Activated naive CD8-positive, alpha-beta T cell treated with anti-CD3 and anti-CD28 coated beads, Interleukin-2, amount 50 U/mL, for 16 hours (primary cell): ENCODE measurements around the gene SPATA2L.
"Not testable (repeated sequence)": the region's sequence is repeated elsewhere in the genome, so short reads cannot be mapped to it uniquely, and the experiment has no call there.

Experiments used
- DNase-seq: peaks from one replicate; pipeline ENCODE4 v3.0.0-alpha.2; 2020; ENCODE audit warnings: low read depth, low spot score

Gene SPATA2L

DNA sequence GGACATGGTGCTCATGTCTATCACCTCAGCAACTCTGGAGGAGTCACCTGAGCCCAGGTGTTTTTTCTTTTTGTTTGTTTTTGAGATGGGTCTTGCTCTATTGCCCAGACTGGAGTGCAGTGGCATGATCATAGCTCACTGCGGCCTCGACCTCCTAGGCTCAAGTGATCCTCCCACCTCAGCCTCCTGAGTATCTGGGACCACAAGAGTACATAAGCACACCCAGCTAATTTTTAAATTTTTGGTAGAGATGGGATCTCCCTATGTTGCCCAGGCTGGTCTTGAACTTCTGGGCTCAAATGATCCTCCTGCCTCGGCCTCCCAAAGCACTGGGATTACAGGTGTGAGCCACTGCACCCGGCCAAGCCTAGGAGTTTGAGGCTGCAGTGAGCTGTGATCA is 11.9 kb downstream of the SPATA2L start:
- not testable (repeated sequence) for DNase-seq

DNA sequence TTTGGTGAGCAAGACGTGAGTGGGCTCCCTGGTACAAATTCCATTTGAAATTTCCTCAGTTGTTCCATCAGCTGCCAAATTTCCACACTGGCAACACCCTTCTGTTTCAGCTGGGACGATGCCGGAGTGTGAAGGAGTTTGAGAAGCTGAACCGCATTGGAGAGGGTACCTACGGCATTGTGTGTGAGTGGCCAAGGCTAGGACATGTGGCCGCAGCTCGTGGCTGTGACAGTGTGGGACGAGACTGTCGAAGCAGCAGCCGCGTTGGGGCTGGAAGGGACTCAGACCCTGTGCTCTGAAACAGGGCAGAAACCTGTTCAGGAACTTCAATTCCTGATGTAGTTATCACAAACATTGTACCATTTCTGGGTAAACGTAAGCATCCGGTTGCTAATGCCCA is 12.4 kb downstream of the SPATA2L start:
- no peak for DNase-seq

DNA sequence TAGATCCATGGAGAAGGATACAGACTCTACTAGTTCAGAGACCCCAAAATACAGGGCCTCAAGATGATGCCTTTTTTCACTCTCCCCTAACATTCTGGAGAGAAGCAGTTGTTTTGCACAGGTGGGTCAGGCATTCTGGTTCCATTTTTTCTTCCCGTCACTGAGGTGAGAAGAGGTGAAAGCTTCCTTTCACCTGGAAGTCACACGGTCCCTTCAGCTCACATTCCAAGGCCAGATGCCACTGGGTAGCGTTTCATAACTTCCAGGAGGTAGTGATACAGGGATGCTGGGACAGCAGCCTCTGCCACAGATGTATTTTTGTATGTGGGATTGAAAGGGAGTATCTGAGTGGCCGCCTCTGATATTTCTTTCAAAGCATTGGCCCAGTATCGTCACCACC is 13.1 kb downstream of the SPATA2L start:
- no peak for DNase-seq

DNA sequence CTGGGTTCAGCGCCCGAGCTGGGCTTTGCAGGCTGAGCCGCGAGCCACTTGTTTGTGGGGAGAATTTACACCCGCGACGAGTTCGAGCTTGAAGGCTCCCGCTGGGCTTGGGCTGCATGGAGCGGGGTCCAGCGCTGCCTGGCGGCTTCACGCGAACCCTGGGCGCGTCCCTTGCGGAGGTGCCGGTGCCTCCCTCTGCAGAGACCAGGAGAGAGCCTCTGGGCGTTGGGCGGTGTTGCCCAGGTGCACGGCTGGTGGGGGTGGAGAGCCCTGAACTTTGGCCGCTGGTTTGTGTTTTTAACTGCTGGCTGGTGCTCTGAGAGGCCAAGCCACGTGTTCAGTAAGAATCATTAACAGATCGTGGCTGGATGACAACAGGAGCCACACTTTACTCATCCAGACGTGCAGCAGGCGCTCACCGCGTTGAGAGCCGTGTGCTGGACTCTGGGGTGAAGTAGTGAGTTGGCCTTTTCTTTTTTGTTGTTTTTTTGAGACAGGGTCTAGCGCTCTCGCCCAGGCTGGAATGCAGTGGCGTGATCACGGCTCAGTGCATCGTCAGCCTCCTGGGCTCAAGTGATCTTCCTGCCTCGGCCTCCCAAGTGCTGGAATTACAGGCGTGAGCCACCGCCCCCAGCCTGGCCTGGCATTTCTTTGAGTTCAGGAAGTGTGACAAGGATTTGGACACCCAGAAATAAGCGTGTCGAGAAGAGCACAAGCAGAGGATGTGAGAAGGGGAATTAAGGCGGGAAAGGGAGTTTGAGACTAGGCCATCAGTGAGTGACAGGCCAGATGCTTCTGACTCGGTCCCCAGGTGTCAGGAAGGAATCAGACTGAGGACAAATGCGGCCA is 14.2 kb downstream of the SPATA2L start:
- no peak for DNase-seq

DNA sequence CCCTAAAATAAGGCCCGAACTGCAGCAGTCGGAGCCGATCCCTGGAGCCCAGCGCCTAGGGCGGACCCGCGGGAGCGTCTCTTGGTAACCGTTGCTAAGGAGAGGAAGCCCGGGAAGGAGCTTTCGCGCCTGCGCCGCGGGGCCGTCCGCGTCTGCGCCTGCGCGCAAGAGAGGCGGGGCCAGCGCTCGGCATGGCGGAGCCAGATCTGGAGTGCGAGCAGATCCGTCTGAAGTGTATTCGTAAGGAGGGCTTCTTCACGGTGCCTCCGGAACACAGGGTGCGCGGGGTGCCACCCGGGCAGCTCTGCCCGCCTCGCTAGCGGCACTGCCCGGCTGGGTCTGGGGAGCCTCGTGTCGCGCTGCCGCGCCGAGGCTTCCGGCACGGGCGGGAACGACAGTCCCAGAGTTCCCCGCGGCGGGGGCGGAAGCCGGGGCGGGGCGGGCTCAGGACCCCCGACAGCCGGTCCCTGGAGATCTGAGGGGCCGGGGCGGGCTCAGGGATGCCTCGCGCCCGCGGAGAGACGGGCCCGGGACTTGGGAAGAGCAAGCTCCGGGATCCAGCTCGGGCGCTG is 14.9 kb downstream of the SPATA2L start, which contains the start of gene CDK10:
CDK10 (plus strand) TSS at position 170 of the 572 bp plus-strand sequence; CDS start at position 192, 22 bp downstream.
- peak; percentile 62 for DNase-seq

DNA sequence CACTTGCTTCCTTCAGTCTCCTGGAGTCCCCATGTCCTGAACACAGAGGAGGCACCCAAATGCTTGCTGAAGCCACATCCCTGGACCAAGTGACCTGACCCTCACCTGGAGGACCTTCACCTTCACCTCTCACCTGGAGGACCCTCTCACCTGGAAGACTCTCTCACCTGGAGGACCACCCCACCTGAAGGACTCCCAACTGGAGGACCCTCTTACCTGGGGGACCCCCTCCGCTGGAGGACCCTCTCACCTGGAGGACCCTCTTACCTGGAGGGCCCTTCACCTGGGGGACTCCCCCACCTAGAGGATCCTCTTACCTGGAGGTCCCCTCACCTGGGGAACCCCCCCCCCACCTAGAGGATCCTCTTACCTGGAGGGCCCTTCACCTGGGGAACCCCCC is 15.6 kb downstream of the SPATA2L start:
- no peak for DNase-seq

DNA sequence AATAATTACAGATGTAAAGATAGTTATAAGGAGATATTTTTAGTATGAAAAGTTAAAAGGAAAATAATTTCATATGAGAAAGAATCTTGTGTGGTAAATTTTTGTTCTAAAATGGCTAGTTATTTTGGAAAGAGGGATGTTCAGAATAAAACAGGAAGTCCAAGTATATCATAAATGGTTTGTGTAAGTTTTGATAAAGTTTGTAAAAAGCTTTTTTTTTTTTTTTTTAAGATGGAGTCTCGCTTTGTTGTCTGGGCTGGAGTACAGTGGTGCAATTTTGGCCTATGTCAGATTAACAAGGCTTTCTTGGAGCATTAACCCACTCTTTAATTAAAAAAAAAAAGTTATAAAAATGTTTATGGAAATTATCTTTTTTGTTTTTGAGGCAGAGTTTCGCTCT is 23.2 kb downstream of the SPATA2L start:
- DNase-seq: no peak

DNA sequence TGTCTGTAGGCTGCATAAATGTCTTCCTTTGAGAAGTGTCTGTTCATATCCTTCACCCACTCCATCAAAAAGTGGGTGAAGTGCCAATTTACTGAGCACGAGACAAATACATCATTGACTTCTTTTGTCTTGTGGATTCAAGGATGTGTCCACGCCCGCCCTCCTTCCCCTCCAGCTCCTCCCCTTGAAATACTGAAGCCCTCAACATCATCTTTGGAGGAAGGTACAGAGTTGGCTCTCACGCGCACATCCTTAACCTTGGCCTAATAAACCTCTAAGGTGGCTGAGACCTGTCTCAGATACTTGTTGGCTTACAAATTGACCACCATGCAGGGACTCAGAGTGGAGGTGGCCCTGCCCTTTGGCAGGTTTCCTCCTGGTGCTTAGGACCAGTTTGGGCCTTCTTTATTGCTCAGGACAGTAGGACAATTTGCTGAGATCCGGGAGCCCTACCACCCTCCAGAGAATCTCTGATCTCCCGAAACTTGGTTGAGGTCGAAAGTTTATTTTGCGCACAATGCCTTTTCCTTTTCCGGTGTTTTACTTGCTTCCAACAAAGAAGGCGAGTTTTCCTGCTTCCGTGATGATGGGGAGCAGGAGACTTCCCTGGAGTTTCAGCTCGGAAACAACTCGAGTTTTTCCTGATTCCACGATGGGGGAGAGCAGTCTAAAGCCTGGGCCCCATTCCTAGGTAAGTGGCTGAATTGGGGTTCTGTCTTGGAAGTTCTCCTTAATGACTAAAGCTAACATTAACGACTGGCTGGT is 29.1 kb downstream of the SPATA2L start:
- DNase-seq: no peak

DNA sequence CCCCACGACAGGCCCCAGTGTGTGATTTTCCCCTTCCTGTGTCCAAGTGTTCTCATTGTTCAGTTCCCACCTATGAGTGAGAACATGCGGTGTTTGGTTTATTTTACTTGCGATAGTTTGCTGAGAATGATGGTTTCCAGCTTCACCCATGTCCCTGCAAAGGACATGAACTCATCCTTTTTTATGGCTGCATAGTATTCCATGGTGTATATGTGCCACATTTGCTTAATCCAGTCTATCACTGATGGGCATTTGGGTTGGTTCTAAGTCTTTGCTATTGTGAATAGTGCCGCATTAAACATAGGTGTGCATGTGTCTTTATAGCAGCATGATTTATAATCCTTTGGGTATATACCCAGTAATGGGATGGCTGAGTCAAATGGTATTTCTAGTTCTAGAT is 29.9 kb downstream of the SPATA2L start:
- DNase-seq: not testable (repeated sequence)

DNA sequence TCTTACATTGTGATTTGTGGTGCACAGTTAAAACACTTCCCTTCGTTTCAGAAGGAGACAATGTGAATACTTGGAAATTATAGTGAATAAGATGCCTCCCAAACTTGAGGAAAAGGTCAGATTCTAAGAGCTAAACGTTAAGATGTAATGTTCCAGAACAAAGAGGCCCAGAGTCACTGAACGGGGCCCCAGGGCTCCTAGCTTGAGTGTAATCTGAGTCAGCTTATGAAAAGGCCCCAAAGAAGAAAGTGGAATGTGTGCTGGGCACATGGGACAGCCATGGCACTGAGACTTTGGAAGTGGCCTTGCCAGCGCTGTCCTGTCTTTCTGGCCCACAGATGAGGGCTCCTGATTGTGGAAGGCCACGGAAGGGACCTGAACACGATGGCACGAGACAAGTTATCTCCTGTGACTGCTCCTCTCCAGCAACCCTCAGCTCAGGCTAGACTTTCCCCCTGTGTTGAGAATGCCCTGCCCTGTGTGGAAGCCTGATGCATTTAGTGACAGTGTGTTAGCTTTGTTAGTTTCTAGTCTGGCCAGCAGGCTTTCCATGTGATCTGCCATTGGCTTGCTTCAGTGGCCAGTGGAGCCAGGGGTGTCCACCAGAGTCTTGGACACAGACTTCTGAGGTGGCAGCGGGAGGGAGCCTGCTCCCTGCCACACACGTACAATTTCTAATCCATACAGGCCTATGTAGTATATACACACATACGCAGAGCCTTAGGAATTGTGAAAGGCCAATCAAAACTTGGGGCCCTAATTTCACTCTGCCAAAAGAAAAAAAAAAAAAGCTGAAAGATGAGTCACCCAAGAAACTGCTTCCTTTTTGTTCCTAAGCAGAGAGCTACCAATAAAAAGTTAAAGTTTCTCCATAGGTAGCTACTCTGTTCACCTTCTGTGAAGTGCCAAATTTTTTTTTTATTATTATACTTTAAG is 30.7 kb downstream of the SPATA2L start:
- DNase-seq: no peak

DNA sequence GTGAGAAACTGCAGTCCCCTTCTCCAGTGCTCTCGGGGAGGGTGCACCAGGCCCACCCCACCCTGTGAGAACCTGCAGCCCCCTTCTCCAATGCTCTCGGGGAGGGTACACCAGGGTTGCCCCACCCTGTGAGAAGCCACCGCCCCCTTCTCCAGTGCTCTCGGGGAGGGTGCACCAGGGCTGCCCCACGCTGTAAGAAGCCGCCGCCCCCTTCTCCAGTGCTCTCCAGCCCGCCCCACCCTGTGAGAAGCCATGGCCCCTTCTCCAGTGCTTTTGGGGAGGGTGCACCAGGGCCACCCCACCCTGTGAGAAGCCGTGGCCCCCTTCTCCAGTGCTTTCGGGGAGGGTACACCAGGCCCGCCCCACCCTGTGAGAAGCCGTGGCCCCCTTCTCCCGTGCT is 31.8 kb downstream of the SPATA2L start:
- DNase-seq: no peak

DNA sequence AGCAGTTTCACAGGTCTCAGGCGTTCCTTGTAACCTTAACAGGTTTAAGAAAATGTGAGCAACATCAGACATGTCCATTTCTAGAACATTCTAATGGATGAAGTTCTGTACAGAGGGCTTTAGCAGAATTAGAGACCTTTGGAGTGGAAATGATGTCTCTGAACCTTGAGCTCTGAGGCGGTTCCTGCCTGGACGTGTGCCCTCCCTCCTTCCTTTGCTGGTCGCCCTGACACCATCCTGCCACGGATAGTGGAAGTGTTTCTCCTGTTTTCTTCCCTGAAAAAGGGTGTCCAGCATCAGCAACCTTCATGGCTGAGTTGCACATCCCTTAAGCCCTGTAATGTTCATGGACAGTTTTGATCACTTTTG is 32.7 kb downstream of the SPATA2L start:
- DNase-seq: no peak

DNA sequence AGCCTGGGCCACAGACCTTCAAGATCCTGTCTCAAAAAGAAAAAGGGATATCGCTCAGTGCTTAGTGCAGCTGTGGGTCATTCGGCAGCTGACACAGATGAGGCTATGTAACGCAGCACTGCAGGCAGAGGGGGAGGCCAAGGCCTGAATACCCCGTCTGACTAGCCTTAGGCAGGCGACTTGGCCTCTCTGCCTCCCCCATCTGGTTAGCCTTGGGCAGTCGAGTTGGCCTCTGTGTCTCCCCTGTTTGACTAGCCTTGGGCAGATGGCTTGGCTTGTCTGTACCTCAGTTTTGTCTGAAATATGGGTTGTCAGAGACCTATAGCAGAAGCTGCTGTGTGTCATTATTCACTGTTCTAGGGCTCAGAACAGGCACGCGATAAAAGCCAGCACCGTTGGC is 33.9 kb downstream of the SPATA2L start:
- DNase-seq: no peak

DNA sequence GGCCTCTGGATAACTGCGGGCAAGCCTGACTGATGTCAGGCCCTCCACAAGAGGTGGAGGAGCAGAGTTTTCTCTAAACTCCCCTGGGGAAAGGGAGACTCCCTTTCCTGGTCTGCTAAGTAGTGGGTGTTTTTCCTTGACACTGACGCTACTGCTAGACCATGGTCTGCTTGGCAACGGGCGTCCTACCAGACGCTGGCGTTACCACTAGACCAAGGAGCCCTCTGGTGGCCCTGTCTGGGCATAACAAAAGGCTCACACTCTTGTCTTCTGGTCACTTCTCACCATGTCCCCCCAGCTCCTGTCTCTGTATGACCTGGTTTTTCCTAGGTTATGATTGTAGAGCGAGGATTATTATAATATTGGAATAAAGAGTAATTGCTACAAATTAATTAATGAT is 34.5 kb downstream of the SPATA2L start:
- DNase-seq: not testable (repeated sequence)

DNA sequence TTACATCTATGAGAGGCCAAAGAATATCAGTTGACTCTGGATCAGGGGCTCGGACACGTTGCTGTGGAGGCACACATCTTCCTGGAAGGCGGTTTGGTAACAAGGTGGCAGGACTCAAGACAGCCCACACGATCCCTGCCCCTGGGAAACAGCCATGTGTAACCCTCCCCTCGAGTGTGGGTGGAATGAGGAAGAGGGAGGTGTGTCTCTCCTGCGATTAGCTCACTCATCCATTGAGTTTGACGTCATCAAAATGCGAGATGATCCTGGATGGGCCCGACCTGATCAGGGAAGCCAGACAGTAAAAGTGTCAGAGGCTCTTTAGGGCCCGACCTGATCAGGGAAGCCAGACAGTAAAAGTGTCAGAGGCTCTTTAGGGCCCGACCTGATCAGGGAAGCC is 37.3 kb downstream of the SPATA2L start:
- not testable (repeated sequence) for DNase-seq

DNA sequence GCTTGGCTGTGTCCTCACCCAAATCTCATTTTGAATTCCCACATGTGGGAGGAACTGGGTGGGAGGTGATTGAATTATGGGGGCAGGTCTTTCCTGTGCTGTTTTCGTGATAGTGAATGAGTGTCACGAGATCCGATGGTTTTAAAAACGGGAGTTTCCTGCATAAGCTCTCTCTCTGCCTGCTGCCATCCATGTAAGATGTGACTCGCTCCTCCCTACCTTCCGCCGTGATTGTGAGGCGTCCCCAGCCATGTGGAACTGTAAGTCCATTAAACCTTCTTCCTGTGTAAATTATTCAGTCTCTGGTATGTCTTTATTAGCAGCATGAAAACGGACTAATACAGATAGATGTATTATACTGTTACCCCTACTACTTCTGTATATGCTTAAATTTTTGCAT is 40.3 kb downstream of the SPATA2L start:
- DNase-seq: no peak

DNA sequence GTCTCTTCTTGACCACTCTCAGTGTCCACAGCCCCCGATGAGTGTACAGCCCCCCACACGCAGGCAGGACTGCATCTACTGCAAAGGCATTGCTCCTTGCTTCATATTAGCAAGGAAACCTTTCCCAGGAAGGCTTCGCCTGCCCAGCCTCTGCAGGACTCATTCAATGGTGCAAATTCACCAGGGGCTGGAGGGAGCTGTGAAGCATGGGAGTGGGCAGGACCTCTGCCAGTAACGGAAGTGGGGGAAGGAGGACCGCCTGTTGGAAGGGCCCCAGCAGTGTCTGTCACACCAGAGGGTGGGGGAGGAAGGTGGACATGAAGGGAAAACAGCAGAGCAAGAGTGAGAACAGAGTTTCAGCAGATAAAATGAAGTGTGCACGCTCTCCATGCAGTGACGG is 41.4 kb downstream of the SPATA2L start:
- DNase-seq: no peak

DNA sequence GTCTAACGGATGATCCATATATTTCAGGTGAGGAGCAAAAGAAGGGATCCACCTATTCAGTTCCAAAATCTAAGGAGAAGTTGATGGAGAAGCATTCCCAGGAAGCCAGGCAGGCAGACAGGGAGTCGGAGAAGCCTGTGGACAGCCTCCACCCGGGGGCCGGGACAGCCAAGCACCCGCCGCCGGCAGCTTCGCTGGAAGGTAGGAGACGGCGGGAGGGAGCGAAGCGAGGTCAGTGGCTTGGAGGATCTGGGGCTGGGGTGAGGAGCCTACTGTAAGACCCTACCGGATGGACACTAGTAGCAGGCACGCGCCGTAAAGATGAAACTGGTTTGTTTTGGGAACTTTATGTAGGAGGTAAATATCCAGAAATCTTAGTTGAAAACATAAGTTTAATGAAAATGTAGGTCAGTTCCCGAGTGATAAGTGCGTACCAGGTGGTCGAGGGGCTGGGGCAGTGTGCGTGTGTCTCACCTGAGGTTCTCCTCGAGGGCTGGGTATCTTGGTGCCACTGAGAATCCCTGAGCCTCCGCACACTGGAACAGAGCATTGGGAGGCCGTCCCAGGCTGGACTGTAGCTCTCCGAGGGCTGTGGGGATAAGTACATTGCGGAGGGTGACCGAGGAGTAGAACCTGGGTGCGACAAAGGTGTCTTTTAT is 43.2 kb downstream of the SPATA2L start:
- DNase-seq: no peak

DNA sequence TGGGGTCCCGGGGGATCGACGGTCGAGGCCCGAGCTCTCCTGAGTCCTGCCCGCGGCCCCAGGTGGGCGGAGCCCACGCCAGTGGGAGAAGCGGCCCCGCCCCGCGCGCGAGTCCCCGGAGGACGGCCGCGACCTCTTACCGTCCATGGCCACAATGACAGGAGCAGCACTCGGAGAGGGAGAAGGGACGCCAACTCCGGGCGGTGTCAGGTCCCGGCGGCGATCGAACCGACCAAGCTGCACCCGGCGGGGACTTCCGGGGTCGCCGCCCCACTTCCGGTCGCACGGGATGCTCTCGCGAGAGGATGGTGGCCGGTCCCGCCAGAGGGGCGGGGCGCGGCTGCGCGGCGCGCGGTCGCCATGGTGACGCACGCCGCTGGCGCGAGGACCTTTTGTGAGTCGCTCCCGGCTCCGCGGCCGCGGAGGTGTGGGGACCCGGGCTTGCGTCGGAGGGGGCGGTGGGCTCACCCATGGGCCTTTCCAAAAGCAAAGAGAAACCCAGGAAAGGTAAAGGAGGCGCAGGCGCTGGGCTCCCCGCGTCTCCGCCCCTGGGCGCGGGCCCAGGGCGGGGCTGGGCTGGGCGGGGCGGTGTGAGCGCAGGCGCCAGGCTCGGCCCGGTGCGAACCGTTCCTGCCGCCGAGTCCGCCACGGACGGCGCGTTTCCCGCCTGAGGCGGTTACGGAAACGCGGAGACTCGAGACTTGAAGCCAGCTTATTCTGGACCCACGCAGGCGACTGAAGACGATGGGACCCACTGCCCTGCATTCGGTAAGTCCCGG is 43.9 kb downstream of the SPATA2L start, which contains the start of the genes CHMP1A and SPATA33:
CHMP1A (minus strand) TSS at position 267 of the 779 bp plus-strand sequence; CDS start at position 147, 120 bp downstream.
SPATA33 (plus strand) TSS at position 395 of the 779 bp plus-strand sequence; CDS start at position 471, 76 bp downstream.
- peak; percentile 82 for DNase-seq
